Hepatocyte (in vitro differentiated cells): ENCODE data around the gene CCL20. TPM values are rescaled to one million over a fixed set of nuclear protein-coding genes. Genes with fewer than 3 reads are reported as not detected.

Experiments
- DNase-seq: peaks from one replicate; pipeline ENCODE4 v3.0.0-alpha.2; 2016; ENCODE audit warnings: low spot score
- H2AFZ ChIP-seq: fragments of 200-600 bp; sonication (generic); 2 replicates; pipeline ENCODE4 v1.6.0; 2016; ENCODE audit warnings: antibody characterized with exemption, mild to moderate bottlenecking
- H3K27ac ChIP-seq: fragments of 200-600 bp; sonication (generic); 2 replicates; pipeline ENCODE4 v1.5.1; 2016; ENCODE audit warnings: mild to moderate bottlenecking
- H3K27me3 ChIP-seq: fragments of 200-600 bp; sonication (generic); 2 replicates; pipeline ENCODE4 v1.6.1; 2016
- H3K36me3 ChIP-seq: fragments of 200-600 bp; sonication (generic); replicated peaks from 2 replicates; pipeline ENCODE4 v1.5.1; 2016; ENCODE audit warnings: low read depth; ENCODE audit not compliant: insufficient read depth
- H3K4me1 ChIP-seq: fragments of 200-600 bp; sonication (generic); 2 replicates; pipeline ENCODE4 v1.5.1; 2016; ENCODE audit warnings: mild to moderate bottlenecking, moderate library complexity; ENCODE audit not compliant: insufficient read depth
- H3K4me2 ChIP-seq: fragments of 200-600 bp; sonication (generic); 2 replicates; pipeline ENCODE4 v1.6.0; 2016
- H3K4me3 ChIP-seq: fragments of 200-600 bp; sonication (generic); 2 replicates; pipeline ENCODE4 v1.5.1; 2016; ENCODE audit warnings: mild to moderate bottlenecking
- H3K79me2 ChIP-seq: fragments of 200-600 bp; sonication (generic); 2 replicates; pipeline ENCODE4 v1.6.0; 2017; ENCODE audit warnings: mild to moderate bottlenecking
- H3K9me2 ChIP-seq: fragments of 200-600 bp; sonication (generic); replicated peaks from 2 replicates; pipeline ENCODE4 v1.6.0; 2017; ENCODE audit warnings: mild to moderate bottlenecking; ENCODE audit not compliant: insufficient read depth
- H3K9me3 ChIP-seq: fragments of 200-600 bp; sonication (generic); 2 replicates; pipeline ENCODE4 v1.5.1; 2016; ENCODE audit warnings: low read depth, mild to moderate bottlenecking
- H4K20me1 ChIP-seq: fragments of 200-600 bp; sonication (generic); 2 replicates; pipeline ENCODE4 v1.6.0; 2016; ENCODE audit warnings: mild to moderate bottlenecking; ENCODE audit not compliant: insufficient read depth, poor library complexity, severe bottlenecking
- CTCF ChIP-seq: fragments of 200-600 bp; sonication (generic); IDR thresholded peaks from 2 replicates; pipeline ENCODE4 v1.5.1; 2016; ENCODE audit warnings: antibody characterized with exemption, mild to moderate bottlenecking; ENCODE audit not compliant: poor library complexity
- EZH2 ChIP-seq: fragments of 200-600 bp; sonication (generic); IDR thresholded peaks from 2 replicates; pipeline ENCODE4 v1.6.1; 2016; ENCODE audit warnings: antibody characterized with exemption, mild to moderate bottlenecking, borderline replicate concordance
- EZH2phosphoT487 ChIP-seq: fragments of 200-600 bp; sonication (generic); IDR thresholded peaks from one replicate; pipeline ENCODE4 v1.6.1; 2018; ENCODE audit warnings: antibody characterized with exemption, mild to moderate bottlenecking, low read depth, moderate library complexity; ENCODE audit not compliant: unreplicated experiment, severe bottlenecking
- WGBS: methylation state at CpG from one replicate; pipeline ENCODE4 v1.1.6; 2016; ENCODE audit warnings: low lambda C conversion rate; ENCODE audit errors: missing lambda C conversion rate; 5-methylcytosine and 5-hydroxymethylcytosine counted together
- polyA plus RNA-seq: library from polyadenylated mRNA; unstranded; fragments of >200 nt; fragmentation: Nextera tagmentation; extraction: Ambion mirVana; gene quantifications from 2 replicates; pipeline ENCODE4 v1.2.1, GENCODE V29; 2016
- total RNA-seq: library from RNA; depleted of rRNA; stranded (reverse); fragments of >200 nt; gene quantifications from 2 replicates; pipeline ENCODE4 v1.2.3, GENCODE V29; 2014

The CCL20 gene
- total and polyA plus RNA-seq, 2 experiments from 2014 or later, result 80.0 to 112 TPM

GRCh38 chr2:227817850-227818674 lies 4.4 kb downstream of the CCL20 start:
- Histone ChIP-seq H2AFZ (no peak overlapping the region), H3K4me3 (no peak overlapping the region), H3K79me2 (no peaks in the 10 kb centered on the region), H4K20me1 (no peaks in the 10 kb centered on the region), H3K9me3 (no peaks in the 10 kb centered on the region), H3K9me2 (no peaks in the 10 kb centered on the region), H3K4me2 (peak overlapping the region; percentile 36), H3K36me3 (no peaks in the 10 kb centered on the region), H3K27ac (peak overlapping the region; percentile 88), H3K4me1 (peaks cover 4% of the 10 kb centered on the region), H3K27me3 (no peaks in the 10 kb centered on the region)
- no peak for TF ChIP-seq CTCF
- TF ChIP-seq EZH2phosphoT487, result no peak
- no peak for TF ChIP-seq EZH2
- WGBS, result 46% methylated on average over 10 of the region's 10 CpGs
- DNase-seq, result peak; percentile 93

- no peaks in the 10 kb centered on the region for H3K9me3 ChIP-seq
- H2AFZ ChIP-seq, result no peak overlapping the region
- H4K20me1 ChIP-seq, result no peaks in the 10 kb centered on the region
- H3K36me3 ChIP-seq, result no peaks in the 10 kb centered on the region
- H3K79me2 ChIP-seq, result no peaks in the 10 kb centered on the region
- no peak overlapping the region for H3K4me2 ChIP-seq
- peaks cover 4% of the 10 kb centered on the region for H3K4me1 ChIP-seq
- 61% methylated on average over 9 of the region's 9 CpGs for WGBS
- TF ChIP-seq EZH2phosphoT487 (no peak), CTCF (no peak), EZH2 (no peak)
- peak; percentile 40 for DNase-seq
- H3K4me3 ChIP-seq, result no peak overlapping the region
- no peaks in the 10 kb centered on the region for H3K27me3 ChIP-seq
- peak overlapping the region; percentile 77 for H3K27ac ChIP-seq
- H3K9me2 ChIP-seq, result no peaks in the 10 kb centered on the region
Observed at GRCh38 chr2:227818675-227819397, 5.2 kb downstream of the CCL20 start.

GRCh38 chr2:227819398-227819697 lies 5.7 kb downstream of the CCL20 start:
- TF ChIP-seq EZH2, result no peak
- TF ChIP-seq CTCF, result no peak
- TF ChIP-seq EZH2phosphoT487, result no peak
- no peaks in the 10 kb centered on the region for H3K79me2 ChIP-seq
- no peak overlapping the region for H3K4me3 ChIP-seq
- DNase-seq, result no peak
- WGBS, result 95% methylated on average over 3 of the region's 3 CpGs
- no peaks in the 10 kb centered on the region for H3K9me2 ChIP-seq
- H3K27ac ChIP-seq, result peak overlapping the region; percentile 77
- no peak overlapping the region for H3K4me2 ChIP-seq
- no peaks in the 10 kb centered on the region for H3K27me3 ChIP-seq
- no peaks in the 10 kb centered on the region for H4K20me1 ChIP-seq
- H3K9me3 ChIP-seq, result no peaks in the 10 kb centered on the region
- H3K4me1 ChIP-seq, result peaks cover 4% of the 10 kb centered on the region
- no peak overlapping the region for H2AFZ ChIP-seq
- no peaks in the 10 kb centered on the region for H3K36me3 ChIP-seq
